A549 (cell line): ENCODE data around the gene ZBTB11.

Experiments
- CTCF ChIP-seq: fragments of >200 bp; sonication (Bioruptor Twin); formaldehyde crosslinking; IDR thresholded peaks from 3 replicates; pipeline ENCODE4 v1.5.1; 2016
- EHMT2 ChIP-seq: fragments of 200-600 bp; sonication (generic); IDR thresholded peaks from 2 replicates; pipeline ENCODE4 v1.6.1; 2016; ENCODE audit warnings: antibody characterized with exemption, low read depth, mild to moderate bottlenecking, moderate library complexity
- ELK1 ChIP-seq: fragments of 150-350 bp; IDR thresholded peaks from 2 replicates; pipeline ENCODE4 v1.6.1; 2014; ENCODE audit warnings: low read depth, mild to moderate bottlenecking, low read length
- EP300 ChIP-seq, 2 experiments: fragments of >200 bp; sonication (Bioruptor Twin); formaldehyde crosslinking; IDR thresholded peaks; 2 replicates in 1 of 2; 3 replicates in 1 of 2; pipeline ENCODE4 v1.6.1; 2016 to 2017
- FOSL2 ChIP-seq, 2 experiments: fragments of 450-650 bp in 1 of 2; fragments of >200 bp in 1 of 2; sonication (Bioruptor Twin) in 1 of 2; formaldehyde crosslinking; IDR thresholded peaks; 2 replicates each; pipeline versions ENCODE4 v1.5.0 to v1.6.1; 2016 to 2020; ENCODE audit warnings: mild to moderate bottlenecking in 1 of 2, moderate library complexity in 1 of 2
- JUNB ChIP-seq: fragments of >200 bp; sonication (Bioruptor Twin); formaldehyde crosslinking; IDR thresholded peaks from 2 replicates; pipeline ENCODE4 v1.6.1; 2016
- MAZ ChIP-seq: fragments of 150-350 bp; IDR thresholded peaks from 2 replicates; pipeline ENCODE4 v1.6.1; 2014; ENCODE audit warnings: antibody characterized with exemption, low read depth, low read length, borderline replicate concordance
- MYC ChIP-seq: IDR thresholded peaks from 2 replicates; pipeline ENCODE4 v1.6.1; 2012; ENCODE audit warnings: mild to moderate bottlenecking, inconsistent platforms, low read length, improper control_type of control experiment, borderline replicate concordance
- POLR2A ChIP-seq: IDR thresholded peaks from 2 replicates; pipeline ENCODE4 v1.6.1; 2012; ENCODE audit warnings: mild to moderate bottlenecking, low read length
- RFX5 ChIP-seq: fragments of 450-650 bp; IDR thresholded peaks from 2 replicates; pipeline ENCODE4 v1.7.1; 2014; ENCODE audit warnings: antibody characterized with exemption, mild to moderate bottlenecking, moderate library complexity
- SMC3 ChIP-seq: fragments of >200 bp; sonication (Bioruptor Twin); formaldehyde crosslinking; IDR thresholded peaks from 3 replicates; pipeline ENCODE4 v1.6.1; 2018; ENCODE audit warnings: inconsistent platforms

- TF ChIP-seq CTCF = no peak
- no peak for TF ChIP-seq RFX5
- no peak for TF ChIP-seq POLR2A
- no peak for TF ChIP-seq EHMT2
- TF ChIP-seq FOSL2 (IDR thresholded peaks at IDR 0.05) = no peak
- TF ChIP-seq FOSL2 (CRISPR knock-in tag; IDR thresholded peaks at IDR 0.05) = no peak
- TF ChIP-seq ELK1 = no peak
- no peak for TF ChIP-seq EP300 (IDR thresholded peaks at IDR 0.05)
- no peak for TF ChIP-seq JUNB
- TF ChIP-seq MAZ = no peak
- no peak for TF ChIP-seq SMC3
- no peak for TF ChIP-seq MYC
These were observed 42.8 kb upstream of the ZBTB11 start for GRCh38 chr3:101719604-101720185.
